GM12878 (cell line): Measurements from ENCODE around the gene MRPL1.

Experiments
- IRF3 ChIP-seq: fragments of 450-650 bp; IDR thresholded peaks from 2 replicates; pipeline ENCODE4 v1.6.1; 2014; ENCODE audit warnings: mild to moderate bottlenecking
- RELA ChIP-seq: fragments of 450-650 bp; IDR thresholded peaks from 2 replicates; pipeline ENCODE4 v1.8.0; 2014; ENCODE audit warnings: borderline replicate concordance; ENCODE audit not compliant: partially characterized antibody

GRCh38 chr4:77917075-77917474 lies 54.4 kb downstream of the MRPL1 start:
- TF ChIP-seq RELA (no peak), IRF3 (no peak)
